Activated naive CD4-positive, alpha-beta T cell (primary cell): ENCODE data around the gene CPNE2.
"Not testable (repeated sequence)": the region's sequence is repeated elsewhere in the genome, so short reads cannot be mapped to it uniquely, and the experiment has no call there.

Experiments used
- DNase-seq, 4 experiments: peaks; one replicate each; lab custom pipeline; 2025; lab: John Stamatoyannopoulos, UW

Gene CPNE2

GRCh38 chr16:57098188-57098841 lies 5.9 kb downstream of the CPNE2 start:
- no peak for DNase-seq

GRCh38 chr16:57099965-57100364 lies 7.6 kb downstream of the CPNE2 start:
- not testable (repeated sequence) for DNase-seq

- no peak for DNase-seq
Observed at GRCh38 chr16:57100445-57100844, 8.1 kb downstream of the CPNE2 start.

GRCh38 chr16:57102888-57103851 lies 10.8 kb downstream of the CPNE2 start:
- no peak for DNase-seq

- DNase-seq, result no peak
Observed at GRCh38 chr16:57104706-57105105, 12.3 kb downstream of the CPNE2 start.

- no peak for DNase-seq
Observed at GRCh38 chr16:57105184-57105583, 12.8 kb downstream of the CPNE2 start.

GRCh38 chr16:57106767-57107166 lies 14.4 kb downstream of the CPNE2 start:
- no peak for DNase-seq

GRCh38 chr16:57107321-57107922 lies 15.0 kb downstream of the CPNE2 start:
- no peak for DNase-seq

GRCh38 chr16:57108432-57108831 lies 16.0 kb downstream of the CPNE2 start:
- no peak for DNase-seq

GRCh38 chr16:57109259-57110105 lies 17.1 kb downstream of the CPNE2 start:
- DNase-seq, result not testable (repeated sequence)

GRCh38 chr16:57110937-57111336 lies 18.6 kb downstream of the CPNE2 start:
- DNase-seq, result no peak

- no peak for DNase-seq
Observed at GRCh38 chr16:57111420-57111819, 19.0 kb downstream of the CPNE2 start.

GRCh38 chr16:57112403-57113041 lies 20.1 kb downstream of the CPNE2 start:
- DNase-seq, result no peak

- no peak for DNase-seq
Observed at GRCh38 chr16:57113042-57113453, 20.7 kb downstream of the CPNE2 start.

GRCh38 chr16:57113664-57114063 lies 21.3 kb downstream of the CPNE2 start:
- no peak for DNase-seq

- DNase-seq, result no peak
Observed at GRCh38 chr16:57115168-57115513, 22.8 kb downstream of the CPNE2 start.

- no peak for DNase-seq
Observed at GRCh38 chr16:57115514-57116182, 23.3 kb downstream of the CPNE2 start.

GRCh38 chr16:57118461-57119084 lies 26.2 kb downstream of the CPNE2 start:
- no peak for DNase-seq

- no peak for DNase-seq
Observed at GRCh38 chr16:57123216-57123973, 31.0 kb downstream of the CPNE2 start.
